DOHH2 (cell line): Measurements from ENCODE around the gene SUPT20H.

Experiments
- H3F3A ChIP-seq: fragments of 200-600 bp; sonication (generic), shearing (Covaris generic); 2 replicates; pipeline ENCODE4 v1.6.0; 2016; ENCODE audit warnings: antibody characterized with exemption, mild to moderate bottlenecking; ENCODE audit not compliant: control insufficient read depth, insufficient read depth
- H3K27ac ChIP-seq: fragments of 200-600 bp; sonication (generic); 2 replicates; pipeline ENCODE4 v1.5.1; 2014; ENCODE audit warnings: low read depth, mild to moderate bottlenecking, low read length, moderate library complexity
- H3K27me3 ChIP-seq: fragments of 200-600 bp; sonication (generic); 2 replicates; pipeline ENCODE4 v1.6.1; 2014; ENCODE audit warnings: mild to moderate bottlenecking, low read length, mixed read lengths; ENCODE audit not compliant: control insufficient read depth
- H3K36me3 ChIP-seq: fragments of 200-600 bp; sonication (generic); 2 replicates; pipeline ENCODE4 v1.6.1; 2014; ENCODE audit warnings: mild to moderate bottlenecking, low read length, moderate library complexity, mixed read lengths; ENCODE audit not compliant: control insufficient read depth
- H3K4me1 ChIP-seq: fragments of 200-600 bp; sonication (generic); 2 replicates; pipeline ENCODE4 v1.6.1; 2014; ENCODE audit warnings: mild to moderate bottlenecking, low read length, mixed read lengths; ENCODE audit not compliant: control insufficient read depth
- H3K4me2 ChIP-seq: fragments of 200-600 bp; sonication (generic); 2 replicates; pipeline ENCODE4 v1.6.0; 2014; ENCODE audit warnings: mild to moderate bottlenecking, low read length, moderate library complexity
- H3K4me3 ChIP-seq: fragments of 200-600 bp; sonication (generic); 2 replicates; pipeline ENCODE4 v1.5.1; 2014; ENCODE audit warnings: mild to moderate bottlenecking, low read length, mixed read lengths
- H3K79me2 ChIP-seq: fragments of 200-600 bp; sonication (generic); 2 replicates; pipeline ENCODE4 v1.6.1; 2014; ENCODE audit warnings: mild to moderate bottlenecking, low read length, mixed read lengths; ENCODE audit not compliant: control insufficient read depth
- H3K9me2 ChIP-seq: fragments of 200-600 bp; sonication (generic); replicated peaks from 2 replicates; pipeline ENCODE4 v1.6.1; 2014; ENCODE audit warnings: mild to moderate bottlenecking, low read length, mixed read lengths; ENCODE audit not compliant: control insufficient read depth
- H3K9me3 ChIP-seq: fragments of 200-600 bp; sonication (generic); 2 replicates; pipeline ENCODE4 v1.6.1; 2014; ENCODE audit warnings: antibody characterized with exemption, low read length, mixed read lengths; ENCODE audit not compliant: control insufficient read depth, insufficient read depth
- H4K20me1 ChIP-seq: fragments of 200-600 bp; sonication (generic); 2 replicates; pipeline ENCODE4 v1.6.0; 2014; ENCODE audit warnings: low read depth, mild to moderate bottlenecking, antibody characterized with exemption, low read length, moderate library complexity; ENCODE audit not compliant: control insufficient read depth, insufficient read depth
- EZH2phosphoT487 ChIP-seq: fragments of 200-600 bp; sonication (generic); IDR thresholded peaks from 2 replicates; pipeline ENCODE4 v1.6.1; 2017; ENCODE audit warnings: borderline replicate concordance, mild to moderate bottlenecking, antibody characterized with exemption, low read length, moderate library complexity, mixed read lengths
- TF ChIP-seq, protein P1 (sequence below): fragments of 200-600 bp; sonication (generic); IDR thresholded peaks from one replicate; pipeline ENCODE4 v1.5.1; 2014; ENCODE audit warnings: antibody characterized with exemption, mild to moderate bottlenecking, low read depth, low read length; ENCODE audit not compliant: poor library complexity, severe bottlenecking

Gene SUPT20H

DNA sequence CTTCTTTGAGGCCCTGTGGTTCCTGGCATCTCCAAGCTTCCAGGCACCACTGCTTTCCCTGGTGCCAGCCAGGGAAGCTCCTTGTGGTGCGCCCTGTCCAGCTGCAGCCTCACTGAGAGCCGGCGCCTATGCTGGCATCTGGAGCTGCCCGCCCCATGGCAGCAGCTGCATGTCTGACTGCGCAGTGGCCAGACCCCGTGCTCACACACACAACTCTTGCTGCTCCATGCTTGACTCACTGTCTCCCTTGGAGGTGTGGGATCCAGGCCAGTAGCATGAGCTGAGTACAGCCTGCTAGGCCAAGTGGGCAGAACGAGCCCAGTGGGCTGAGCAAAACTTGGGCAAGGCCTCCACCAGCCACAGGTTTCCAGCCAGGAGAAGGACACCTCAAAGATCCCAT lies 11.5 kb upstream of the SUPT20H start:
- Histone ChIP-seq H3K9me3 (no peaks in the 10 kb centered on the region), H3K4me3 (no peak overlapping the region), H3K27ac (no peak overlapping the region), H3K4me1 (peaks cover 26% of the 10 kb centered on the region), H3K9me2 (no peaks in the 10 kb centered on the region), H3F3A (no peaks in the 10 kb centered on the region; the same call in 1 of the 2 replicates), H3K79me2 (no peaks in the 10 kb centered on the region), H4K20me1 (no peaks in the 10 kb centered on the region), H3K27me3 (no peaks in the 10 kb centered on the region), H3K36me3 (no peaks in the 10 kb centered on the region), H3K4me2 (no peak overlapping the region)
- TF ChIP-seq, protein P1, sequence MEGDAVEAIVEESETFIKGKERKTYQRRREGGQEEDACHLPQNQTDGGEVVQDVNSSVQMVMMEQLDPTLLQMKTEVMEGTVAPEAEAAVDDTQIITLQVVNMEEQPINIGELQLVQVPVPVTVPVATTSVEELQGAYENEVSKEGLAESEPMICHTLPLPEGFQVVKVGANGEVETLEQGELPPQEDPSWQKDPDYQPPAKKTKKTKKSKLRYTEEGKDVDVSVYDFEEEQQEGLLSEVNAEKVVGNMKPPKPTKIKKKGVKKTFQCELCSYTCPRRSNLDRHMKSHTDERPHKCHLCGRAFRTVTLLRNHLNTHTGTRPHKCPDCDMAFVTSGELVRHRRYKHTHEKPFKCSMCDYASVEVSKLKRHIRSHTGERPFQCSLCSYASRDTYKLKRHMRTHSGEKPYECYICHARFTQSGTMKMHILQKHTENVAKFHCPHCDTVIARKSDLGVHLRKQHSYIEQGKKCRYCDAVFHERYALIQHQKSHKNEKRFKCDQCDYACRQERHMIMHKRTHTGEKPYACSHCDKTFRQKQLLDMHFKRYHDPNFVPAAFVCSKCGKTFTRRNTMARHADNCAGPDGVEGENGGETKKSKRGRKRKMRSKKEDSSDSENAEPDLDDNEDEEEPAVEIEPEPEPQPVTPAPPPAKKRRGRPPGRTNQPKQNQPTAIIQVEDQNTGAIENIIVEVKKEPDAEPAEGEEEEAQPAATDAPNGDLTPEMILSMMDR, result no peak
- no peak for TF ChIP-seq EZH2phosphoT487

DNA sequence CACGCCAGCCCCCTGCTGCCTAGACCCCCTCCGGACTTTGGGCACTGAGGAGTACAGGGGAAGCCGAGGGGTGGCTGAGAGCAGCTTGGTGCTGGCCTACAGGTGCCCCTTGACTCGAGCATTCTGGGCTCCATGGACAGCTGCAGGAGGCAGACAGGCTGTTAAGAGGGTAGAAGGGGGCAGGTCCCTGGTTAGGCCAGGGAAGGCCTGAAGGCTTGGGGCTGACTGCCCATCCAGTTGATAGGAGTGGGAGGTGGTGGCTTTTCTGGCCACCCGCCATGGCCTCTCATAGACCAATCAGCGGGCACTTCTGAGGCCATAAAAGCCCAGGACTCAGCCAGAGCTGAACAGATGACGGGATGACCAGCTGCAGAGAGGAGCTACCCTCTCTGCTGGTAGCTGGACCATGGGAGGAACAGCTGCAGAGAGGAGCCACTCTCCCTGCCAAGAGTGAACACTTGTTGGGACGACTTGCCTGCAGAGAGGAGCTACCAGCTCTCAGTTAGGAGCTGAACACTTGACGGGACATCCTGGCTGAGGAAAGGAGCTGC lies 10.7 kb upstream of the SUPT20H start:
- Histone ChIP-seq H3K27me3 (no peaks in the 10 kb centered on the region), H3K79me2 (no peaks in the 10 kb centered on the region), H3K27ac (no peak overlapping the region), H4K20me1 (no peaks in the 10 kb centered on the region), H3K4me1 (peaks cover 28% of the 10 kb centered on the region), H3K9me3 (no peaks in the 10 kb centered on the region), H3K36me3 (no peaks in the 10 kb centered on the region), H3F3A (no peaks in the 10 kb centered on the region; the same call in 1 of the 2 replicates), H3K4me2 (no peak overlapping the region), H3K4me3 (no peak overlapping the region), H3K9me2 (no peaks in the 10 kb centered on the region)
- TF ChIP-seq, protein P1, result no peak

DNA sequence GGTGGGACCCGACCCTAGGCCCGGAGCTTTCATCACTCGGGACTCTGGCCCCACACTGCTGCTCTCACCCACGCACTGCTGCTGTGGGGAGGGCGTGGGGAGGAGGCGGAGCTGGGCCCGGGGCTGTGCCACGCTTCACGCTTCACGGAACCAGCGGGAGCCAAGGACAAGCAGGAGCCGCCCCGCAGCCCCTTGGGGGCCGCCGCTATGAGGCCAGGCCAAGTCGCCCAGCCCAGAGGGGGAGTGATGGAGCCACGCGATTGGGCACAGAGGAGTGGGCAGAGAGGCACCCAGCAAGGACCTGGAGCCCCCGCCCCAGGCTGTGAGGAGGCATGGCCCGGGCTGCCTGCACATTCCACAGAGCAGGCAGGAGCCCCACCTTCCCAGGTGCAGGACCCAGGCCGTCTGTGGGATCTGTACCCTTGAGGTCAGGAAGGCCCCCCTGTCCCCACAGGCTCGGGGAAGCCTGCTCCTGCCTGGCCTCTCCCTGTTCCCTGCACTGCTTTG lies 10.2 kb upstream of the SUPT20H start:
- Histone ChIP-seq H3K4me2 (no peak overlapping the region), H3K9me3 (no peaks in the 10 kb centered on the region), H3K4me3 (no peak overlapping the region), H3K27ac (no peak overlapping the region), H3K9me2 (no peaks in the 10 kb centered on the region), H3K4me1 (peaks cover 28% of the 10 kb centered on the region), H3K27me3 (no peaks in the 10 kb centered on the region), H4K20me1 (no peaks in the 10 kb centered on the region), H3K36me3 (no peaks in the 10 kb centered on the region), H3F3A (no peaks in the 10 kb centered on the region; the same call in 1 of the 2 replicates), H3K79me2 (no peaks in the 10 kb centered on the region)
- no peak for TF ChIP-seq EZH2phosphoT487
- TF ChIP-seq, protein P1, result no peak
